ENCODE measurements around the gene GLUL.

The GLUL gene

DNA sequence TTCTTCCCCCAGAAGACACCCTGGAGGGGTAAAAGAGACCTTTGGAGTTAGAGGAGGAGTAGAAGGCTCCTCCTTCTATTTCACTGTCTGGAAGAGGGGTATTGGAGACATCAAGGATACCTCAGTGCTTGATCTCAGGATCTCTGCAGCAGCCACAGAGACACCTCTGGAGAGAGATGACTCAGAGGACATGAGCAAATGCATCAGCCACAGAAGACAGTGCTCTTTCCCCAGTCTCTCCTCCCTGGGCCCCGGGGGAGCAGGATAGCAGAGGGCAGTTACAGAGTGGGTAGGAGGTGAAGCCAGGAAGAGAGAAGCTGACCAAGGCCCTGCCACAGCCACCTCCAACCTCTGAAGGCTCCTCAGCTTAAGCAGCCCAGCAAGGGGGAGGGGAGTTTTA, 24.2 kb upstream of the GLUL start:
- no peak overlapping the region for H3K27ac ChIP-seq
- no peak for TF ChIP-seq ZFX (IDR thresholded peaks at IDR 0.05)
- no peak for TF ChIP-seq CTCF (conservative IDR thresholded peaks at IDR 0.05)

DNA sequence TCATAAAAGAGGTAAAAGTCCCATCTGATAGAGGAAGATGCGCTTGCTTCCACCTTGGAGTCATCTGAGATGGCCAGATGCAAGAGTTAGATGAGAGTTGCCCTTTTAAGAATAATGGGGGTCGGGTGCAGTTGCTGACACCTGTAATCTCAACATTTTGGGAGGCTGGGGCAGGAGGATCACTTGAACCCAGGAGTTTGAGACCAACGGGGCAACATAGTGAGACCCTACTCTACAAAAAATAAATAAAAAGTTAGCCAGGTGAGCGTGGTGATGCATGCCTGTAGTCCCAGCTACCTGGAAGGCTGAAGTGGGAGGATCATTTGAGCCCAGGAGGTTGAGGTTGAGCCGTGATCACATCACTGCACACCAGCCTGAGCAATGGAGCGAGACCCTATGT, 22.4 kb upstream of the GLUL start:
- TF ChIP-seq ZFX (IDR thresholded peaks at IDR 0.05), result no peak
- no peak for TF ChIP-seq CTCF (conservative IDR thresholded peaks at IDR 0.05)
- H3K27ac ChIP-seq, result no peak overlapping the region

- TF ChIP-seq ZFX (IDR thresholded peaks at IDR 0.05), result no peak
- no peak for TF ChIP-seq CTCF (conservative IDR thresholded peaks at IDR 0.05)
- no peak overlapping the region for H3K27ac ChIP-seq
Observed at GRCh38 chr1:182413486-182413885, 21.9 kb upstream of the GLUL start.

- TF ChIP-seq ZFX (IDR thresholded peaks at IDR 0.05) (no peak), CTCF (conservative IDR thresholded peaks at IDR 0.05) (no peak; the same call in 1 of the 2 replicates)
- peak overlapping the region; percentile 49; the same call in 1 of the 2 replicates for H3K27ac ChIP-seq
Observed at GRCh38 chr1:182410620-182411273, 19.2 kb upstream of the GLUL start.

DNA sequence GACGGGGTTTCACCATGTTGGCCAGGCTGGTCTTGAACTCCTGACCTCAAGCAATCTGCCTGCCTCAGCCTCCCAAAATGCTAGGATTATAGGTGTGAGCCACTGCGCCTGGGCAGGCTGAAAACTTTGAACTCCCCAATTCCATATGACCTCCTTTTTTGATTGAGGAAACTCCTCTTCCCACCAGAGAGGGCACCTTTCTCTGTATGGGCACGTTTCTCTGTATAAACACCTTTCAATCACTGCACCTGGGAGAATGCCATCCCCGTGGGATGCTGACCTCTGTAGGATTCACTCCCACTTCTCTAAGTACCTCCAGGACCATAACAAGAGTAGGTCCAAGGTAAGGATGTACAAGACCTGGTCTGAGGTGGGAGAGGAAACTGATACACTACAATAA, 18.5 kb upstream of the GLUL start:
- TF ChIP-seq ZFX (IDR thresholded peaks at IDR 0.05) (no peak), CTCF (conservative IDR thresholded peaks at IDR 0.05) (peak; percentile 29)
- H3K27ac ChIP-seq, result peak overlapping the region; percentile 49

- TF ChIP-seq CTCF (conservative IDR thresholded peaks at IDR 0.05) (no peak), ZFX (IDR thresholded peaks at IDR 0.05) (no peak)
- no peak overlapping the region for H3K27ac ChIP-seq
Observed at GRCh38 chr1:182408435-182409075, 17.0 kb upstream of the GLUL start.

DNA sequence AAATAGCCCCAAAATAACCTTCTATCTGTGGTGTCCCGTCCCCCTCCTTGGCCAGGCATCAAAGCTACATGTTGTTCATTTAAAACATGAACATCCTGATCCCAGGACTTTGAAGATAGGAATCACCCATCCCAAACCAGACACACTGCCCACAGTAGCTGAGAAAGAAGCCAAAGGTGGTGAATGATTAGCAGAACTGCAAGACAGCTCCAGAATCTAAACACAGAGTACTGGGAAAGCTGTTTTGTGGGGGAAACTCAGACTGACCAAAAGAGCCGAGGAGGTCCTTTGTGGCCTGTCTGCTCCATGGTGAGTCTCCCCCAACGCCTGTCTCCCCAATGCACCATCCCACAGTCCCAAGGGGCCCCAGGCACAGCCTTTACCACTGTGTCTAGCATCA, 16.1 kb upstream of the GLUL start:
- TF ChIP-seq ZFX (IDR thresholded peaks at IDR 0.05) (no peak), CTCF (conservative IDR thresholded peaks at IDR 0.05) (no peak)
- H3K27ac ChIP-seq, result no peak overlapping the region
